ENCODE results near the gene KIF13A. TPM values are rescaled to one million over a fixed set of nuclear protein-coding genes. Genes with fewer than 3 reads are reported as not detected.

Gene KIF13A
- total RNA-seq, 1 donor from 2014 or later = 43.0 TPM

DNA sequence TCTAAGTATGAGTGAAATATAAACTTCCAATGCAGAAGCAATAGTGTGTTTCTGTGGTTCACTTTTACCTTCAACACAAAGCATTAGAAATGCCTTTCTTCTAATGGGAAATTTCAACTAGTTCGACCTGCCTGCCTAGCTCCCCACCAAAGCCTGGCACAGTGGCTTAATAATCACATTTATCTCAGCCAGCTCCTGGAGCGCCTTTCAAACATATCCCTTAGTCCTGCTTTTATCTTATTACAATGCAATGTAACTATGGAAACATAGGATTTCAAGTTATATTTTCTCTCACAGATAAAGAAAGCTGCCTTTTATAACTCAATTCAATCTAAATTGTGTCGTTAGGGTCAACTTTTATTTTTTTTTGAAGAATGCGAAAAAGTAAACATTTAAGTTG lies 53.7 kb downstream of the KIF13A start:
- Histone ChIP-seq H3K36me3 (no peaks in the 10 kb centered on the region), H3K4me3 (no peak overlapping the region), H3K4me1 (peaks cover 73% of the 10 kb centered on the region), H3K27me3 (no peaks in the 10 kb centered on the region), H3K9me3 (no peaks in the 10 kb centered on the region), H3K27ac (no peak overlapping the region)
- intact Hi-C loops (cut with DNase I) = no loop called here
- TF ChIP-seq, protein P1, sequence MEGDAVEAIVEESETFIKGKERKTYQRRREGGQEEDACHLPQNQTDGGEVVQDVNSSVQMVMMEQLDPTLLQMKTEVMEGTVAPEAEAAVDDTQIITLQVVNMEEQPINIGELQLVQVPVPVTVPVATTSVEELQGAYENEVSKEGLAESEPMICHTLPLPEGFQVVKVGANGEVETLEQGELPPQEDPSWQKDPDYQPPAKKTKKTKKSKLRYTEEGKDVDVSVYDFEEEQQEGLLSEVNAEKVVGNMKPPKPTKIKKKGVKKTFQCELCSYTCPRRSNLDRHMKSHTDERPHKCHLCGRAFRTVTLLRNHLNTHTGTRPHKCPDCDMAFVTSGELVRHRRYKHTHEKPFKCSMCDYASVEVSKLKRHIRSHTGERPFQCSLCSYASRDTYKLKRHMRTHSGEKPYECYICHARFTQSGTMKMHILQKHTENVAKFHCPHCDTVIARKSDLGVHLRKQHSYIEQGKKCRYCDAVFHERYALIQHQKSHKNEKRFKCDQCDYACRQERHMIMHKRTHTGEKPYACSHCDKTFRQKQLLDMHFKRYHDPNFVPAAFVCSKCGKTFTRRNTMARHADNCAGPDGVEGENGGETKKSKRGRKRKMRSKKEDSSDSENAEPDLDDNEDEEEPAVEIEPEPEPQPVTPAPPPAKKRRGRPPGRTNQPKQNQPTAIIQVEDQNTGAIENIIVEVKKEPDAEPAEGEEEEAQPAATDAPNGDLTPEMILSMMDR (IDR thresholded peaks at IDR 0.05) = no peak
- TF ChIP-seq POLR2A (IDR thresholded peaks at IDR 0.05) = no peak
- TF ChIP-seq POLR2AphosphoS5 (IDR thresholded peaks at IDR 0.05; ENCODE audit: insufficient read depth in 1 of 2, low read depth in 1 of 2) = no peak
- DNase-seq (ENCODE audit: extremely low spot score in 2 of 2) = no peak

DNA sequence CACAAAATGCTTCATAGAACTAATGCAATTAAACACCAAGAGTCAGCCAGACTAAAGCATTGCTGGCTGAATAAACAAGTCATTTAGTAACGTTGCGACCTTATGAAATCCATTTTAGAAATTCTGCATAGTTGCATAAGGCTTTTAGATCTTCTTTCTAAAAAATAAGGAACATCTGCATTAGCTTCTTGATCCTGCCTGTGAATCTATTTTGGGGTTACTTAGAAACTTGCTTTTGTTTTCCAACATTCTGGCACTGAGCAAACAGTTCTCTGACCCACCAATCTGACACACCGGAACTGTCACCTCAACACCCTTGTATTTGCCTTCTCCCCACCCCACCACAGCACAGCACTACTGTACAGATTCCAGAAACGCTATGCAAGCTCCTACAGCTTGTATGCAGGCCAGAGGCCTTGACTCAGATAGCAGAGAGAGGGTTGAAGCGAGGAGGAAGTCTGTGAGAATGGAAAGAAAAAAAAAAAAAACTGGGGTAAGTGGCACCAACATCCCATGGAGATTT lies 55.0 kb downstream of the KIF13A start:
- no peak for DNase-seq (ENCODE audit: extremely low spot score in 2 of 2)
- H3K4me1 ChIP-seq = peaks cover 86% of the 10 kb centered on the region
- H3K9me3 ChIP-seq = no peaks in the 10 kb centered on the region
- no peaks in the 10 kb centered on the region for H3K36me3 ChIP-seq
- H3K27me3 ChIP-seq = no peaks in the 10 kb centered on the region
- H3K4me3 ChIP-seq = no peak overlapping the region
- TF ChIP-seq POLR2AphosphoS5 (IDR thresholded peaks at IDR 0.05; ENCODE audit: insufficient read depth in 1 of 2, low read depth in 1 of 2) (no peak), POLR2A (IDR thresholded peaks at IDR 0.05) (no peak)
- TF ChIP-seq, protein P1 (IDR thresholded peaks at IDR 0.05) = no peak
- intact Hi-C loops (cut with DNase I) = no loop called here
- H3K27ac ChIP-seq = peak overlapping the region; percentile 42

DNA sequence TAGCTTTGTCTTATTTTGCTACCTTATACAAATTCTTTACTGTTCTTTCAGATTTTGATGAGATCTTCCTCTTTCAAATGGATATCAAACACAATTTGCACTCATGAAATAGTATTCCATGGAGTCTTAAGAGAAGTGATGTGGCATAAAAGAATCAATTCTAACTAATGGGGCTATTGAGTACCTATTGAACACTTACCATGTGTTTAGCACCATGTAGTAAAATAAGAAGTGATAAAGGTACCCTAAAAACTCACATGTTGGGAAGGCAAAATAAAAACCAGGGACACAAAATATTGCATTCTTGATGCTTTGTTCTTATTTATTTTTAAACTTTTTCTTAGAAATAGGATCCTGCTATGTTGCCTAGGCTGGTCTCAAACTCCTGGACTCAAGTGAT lies 56.2 kb downstream of the KIF13A start:
- intact Hi-C loops (cut with DNase I) = no loop called here
- DNase-seq (ENCODE audit: extremely low spot score in 2 of 2) = no peak
- no peaks in the 10 kb centered on the region for H3K36me3 ChIP-seq
- no peak for TF ChIP-seq POLR2AphosphoS5 (IDR thresholded peaks at IDR 0.05; ENCODE audit: insufficient read depth in 1 of 2, low read depth in 1 of 2)
- no peak for TF ChIP-seq POLR2A (IDR thresholded peaks at IDR 0.05)
- TF ChIP-seq, protein P1 (IDR thresholded peaks at IDR 0.05) = no peak
- peak overlapping the region; percentile 64 for H3K27ac ChIP-seq
- no peak overlapping the region for H3K4me3 ChIP-seq
- no peaks in the 10 kb centered on the region for H3K9me3 ChIP-seq
- peaks cover 75% of the 10 kb centered on the region for H3K4me1 ChIP-seq
- H3K27me3 ChIP-seq = no peaks in the 10 kb centered on the region

DNA sequence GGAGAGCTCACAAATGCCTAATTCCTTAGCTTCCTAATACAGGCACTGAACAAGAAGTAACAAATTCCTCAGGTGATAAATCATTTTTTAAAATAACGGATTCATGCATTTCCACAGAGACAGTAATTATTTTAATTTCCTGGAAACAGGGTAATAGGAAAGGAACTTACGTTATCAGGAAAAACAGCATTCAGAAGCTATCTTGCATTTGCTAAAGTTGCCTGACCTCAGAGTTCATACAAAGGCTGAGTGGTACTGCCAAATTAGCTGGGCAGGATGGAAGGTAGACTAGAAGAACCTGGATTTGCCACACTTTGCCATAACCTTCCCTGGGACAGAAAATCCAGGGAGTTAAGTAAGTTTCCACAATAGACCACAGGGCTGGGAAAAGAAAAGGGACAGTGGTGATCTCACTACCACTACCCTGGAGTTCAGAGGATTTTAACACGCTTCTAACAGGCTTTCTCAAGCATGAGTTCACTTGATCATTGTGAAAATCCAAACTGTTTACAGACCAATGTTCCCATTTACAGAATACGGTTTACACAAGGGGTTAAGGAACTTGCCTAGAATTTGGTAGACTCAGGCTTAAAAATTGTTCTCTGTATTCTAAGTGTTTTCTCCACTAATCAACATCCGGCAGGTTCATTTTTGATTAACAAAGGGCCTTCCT lies 57.0 kb downstream of the KIF13A start:
- peak overlapping the region; percentile 64 for H3K27ac ChIP-seq
- intact Hi-C loops (cut with DNase I) = no loop called here
- no peak for TF ChIP-seq POLR2A (IDR thresholded peaks at IDR 0.05)
- peak in 1 of 2 donors; percentile 64 for TF ChIP-seq POLR2AphosphoS5 (IDR thresholded peaks at IDR 0.05; ENCODE audit: insufficient read depth in 1 of 2, low read depth in 1 of 2)

DNA sequence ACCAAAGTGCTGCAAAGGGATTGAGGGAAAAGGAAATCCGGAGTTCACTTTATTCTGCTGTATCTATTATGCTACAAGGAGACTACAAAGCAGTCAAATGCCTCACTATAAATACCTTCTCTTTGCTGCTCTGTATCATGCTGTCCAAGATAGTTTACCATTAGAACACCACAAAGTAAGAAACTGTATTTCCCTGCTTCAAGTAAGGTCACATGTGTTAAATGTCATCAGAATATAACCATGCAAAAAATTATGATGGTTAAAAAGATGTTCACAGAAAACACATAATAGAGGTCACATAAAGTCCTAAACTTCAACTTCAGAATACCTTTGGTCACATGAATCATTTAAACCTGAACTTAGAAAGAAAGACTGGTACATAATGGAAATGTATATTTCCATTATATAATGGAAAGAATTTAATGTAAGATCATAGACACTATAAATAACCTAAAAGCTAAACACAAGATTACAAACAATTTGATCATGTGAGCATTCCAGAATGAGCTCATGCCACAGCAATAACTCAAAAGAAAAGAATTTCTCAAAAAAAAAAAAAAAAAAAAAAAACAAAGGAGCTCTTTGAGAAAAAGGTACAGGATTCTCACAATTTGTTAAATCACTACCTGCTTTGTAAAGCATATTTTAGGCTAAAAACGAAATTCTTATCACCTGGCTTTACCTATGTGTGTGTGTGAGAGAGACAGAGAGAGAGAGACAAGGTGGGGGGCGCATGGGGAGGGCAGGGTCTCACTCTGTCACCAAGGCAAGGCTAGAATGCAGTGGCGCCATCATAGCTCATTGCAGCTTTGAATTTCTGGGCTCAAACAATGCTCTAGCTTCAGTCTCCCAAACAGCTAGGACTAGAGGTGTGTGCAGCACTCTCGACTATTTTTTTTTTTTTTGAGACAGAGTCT lies 58.7 kb downstream of the KIF13A start:
- Histone ChIP-seq H3K27me3 (no peaks in the 10 kb centered on the region), H3K4me1 (peaks cover 70% of the 10 kb centered on the region), H3K9me3 (no peaks in the 10 kb centered on the region), H3K27ac (peak overlapping the region; percentile 64), H3K4me3 (no peak overlapping the region), H3K36me3 (no peaks in the 10 kb centered on the region)
- TF ChIP-seq POLR2AphosphoS5 (IDR thresholded peaks at IDR 0.05; ENCODE audit: insufficient read depth in 1 of 2, low read depth in 1 of 2) (no peak), POLR2A (IDR thresholded peaks at IDR 0.05) (no peak)
- TF ChIP-seq, protein P1 (IDR thresholded peaks at IDR 0.05) = no peak
- no peak for DNase-seq (ENCODE audit: extremely low spot score in 2 of 2)
- intact Hi-C loops (cut with DNase I) = no loop called here

More for the DNA sequence above, 57.0 kb downstream of the KIF13A start:
- Histone ChIP-seq H3K36me3 (no peaks in the 10 kb centered on the region), H3K27me3 (no peaks in the 10 kb centered on the region), H3K4me1 (peaks cover 72% of the 10 kb centered on the region), H3K4me3 (no peak overlapping the region), H3K9me3 (no peaks in the 10 kb centered on the region)
- no peak for DNase-seq (ENCODE audit: extremely low spot score in 2 of 2)

All from vagina (tissue), 2 donors.